Cerebellar nuclear complex (tissue), 1 donor: Measurements from ENCODE around the gene PTBP2.

ENCODE experiments used
- DNase-seq, 2 experiments: peaks; one replicate each; lab custom pipeline; 2025; lab: John Stamatoyannopoulos, UW

The PTBP2 gene, protein sequence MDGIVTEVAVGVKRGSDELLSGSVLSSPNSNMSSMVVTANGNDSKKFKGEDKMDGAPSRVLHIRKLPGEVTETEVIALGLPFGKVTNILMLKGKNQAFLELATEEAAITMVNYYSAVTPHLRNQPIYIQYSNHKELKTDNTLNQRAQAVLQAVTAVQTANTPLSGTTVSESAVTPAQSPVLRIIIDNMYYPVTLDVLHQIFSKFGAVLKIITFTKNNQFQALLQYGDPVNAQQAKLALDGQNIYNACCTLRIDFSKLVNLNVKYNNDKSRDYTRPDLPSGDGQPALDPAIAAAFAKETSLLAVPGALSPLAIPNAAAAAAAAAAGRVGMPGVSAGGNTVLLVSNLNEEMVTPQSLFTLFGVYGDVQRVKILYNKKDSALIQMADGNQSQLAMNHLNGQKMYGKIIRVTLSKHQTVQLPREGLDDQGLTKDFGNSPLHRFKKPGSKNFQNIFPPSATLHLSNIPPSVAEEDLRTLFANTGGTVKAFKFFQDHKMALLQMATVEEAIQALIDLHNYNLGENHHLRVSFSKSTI

DNA sequence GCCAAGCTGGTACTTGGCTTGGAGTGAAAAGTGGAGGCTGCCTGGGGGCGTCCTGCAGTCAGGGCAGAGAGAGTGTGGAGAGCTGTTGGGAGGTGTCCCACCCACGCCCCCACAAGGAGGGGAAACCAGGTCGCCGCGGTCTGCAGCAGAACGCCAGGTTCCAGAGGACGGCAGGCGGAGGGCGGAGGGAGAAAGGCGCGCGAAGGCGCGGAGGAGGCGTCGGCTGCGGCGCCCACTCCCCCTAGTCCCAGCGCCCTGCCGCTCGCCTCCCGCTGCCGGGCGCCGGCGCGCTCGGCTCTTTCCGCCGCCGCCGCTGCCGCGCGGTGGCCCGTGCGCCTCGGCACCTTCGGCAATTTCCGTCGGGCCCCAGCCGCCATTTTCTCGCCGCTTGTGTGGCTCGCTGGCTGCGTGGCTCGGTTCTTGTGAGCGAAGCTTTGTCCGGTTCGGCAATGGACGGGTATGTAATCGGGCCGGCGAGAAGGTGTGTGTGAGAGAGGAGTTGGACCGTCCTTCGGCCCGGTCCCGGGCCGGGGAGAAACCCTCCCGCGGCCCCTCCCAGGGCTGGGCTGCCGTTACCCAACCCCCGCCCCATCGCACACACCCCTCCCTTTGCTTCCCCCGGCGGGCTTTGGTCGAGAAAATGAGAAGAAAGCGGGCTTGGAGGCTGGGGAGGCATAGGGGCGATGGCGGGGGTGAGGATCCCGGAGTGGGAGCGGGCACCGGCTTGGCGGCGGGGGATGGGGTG lies at the start of gene PTBP2:
TSS of gene PTBP2 (plus strand) at position 369 of the 745 bp plus-strand sequence. CDS start at position 450, 81 bp downstream.
- peak in 1 of 2 experiments; percentile 16 for DNase-seq

DNA sequence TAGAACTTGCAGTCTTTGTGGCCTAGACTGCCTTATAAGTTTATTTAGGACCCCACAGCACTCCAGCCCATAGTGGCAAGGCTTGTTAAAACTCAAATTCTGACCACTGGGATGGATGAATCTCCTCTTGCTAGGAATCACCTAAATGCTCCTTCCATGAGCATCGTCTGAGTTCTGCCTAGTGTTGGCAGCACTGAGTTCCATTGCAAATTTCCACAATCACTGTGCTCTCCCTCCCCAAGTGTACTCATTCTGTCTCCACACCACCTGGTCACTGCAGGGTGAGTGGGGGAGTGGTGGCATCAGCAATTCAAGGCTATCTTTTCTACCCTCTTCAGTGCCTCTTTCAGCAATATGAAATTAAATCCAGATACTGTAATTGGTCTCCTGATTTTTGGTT lies 46.7 kb upstream of the PTBP2 start:
- DNase-seq = no peak

DNA sequence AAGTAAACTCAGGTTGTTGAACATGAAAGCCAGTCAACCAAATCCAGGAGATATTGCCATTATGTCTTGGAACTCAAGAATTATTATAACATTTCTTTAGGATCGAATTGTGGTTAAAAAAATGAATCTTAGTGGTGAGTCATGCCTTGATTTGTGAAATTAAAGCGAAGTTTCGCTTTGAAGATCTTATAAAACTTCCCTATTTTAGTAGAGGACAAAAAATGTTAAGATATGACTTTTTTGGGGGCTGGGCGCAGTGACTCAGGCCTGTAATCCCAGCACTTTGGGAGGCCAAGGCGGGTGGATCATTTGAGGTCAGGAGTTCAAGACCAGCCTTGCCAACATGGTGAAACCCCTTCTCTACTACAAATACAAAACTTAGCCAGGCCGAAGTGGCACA lies 39.5 kb upstream of the PTBP2 start:
- DNase-seq = no peak

DNA sequence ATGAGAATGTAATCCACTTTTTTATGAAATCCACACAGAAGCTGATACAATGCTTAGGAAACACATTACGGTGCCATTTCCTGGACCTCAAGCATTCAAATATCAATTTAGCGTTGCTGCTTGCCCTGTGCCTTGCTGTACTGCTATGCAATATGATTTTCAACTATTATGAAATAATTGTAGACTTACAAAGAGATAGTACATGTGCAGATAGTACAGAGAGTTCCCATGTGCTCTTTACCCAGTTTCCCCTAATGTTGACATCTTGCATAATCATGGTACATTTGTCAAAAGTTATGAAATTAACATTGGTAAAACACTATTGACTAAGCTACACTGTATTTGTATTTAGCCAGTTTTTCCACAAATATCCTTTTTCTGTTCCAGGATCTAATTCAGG lies 37.7 kb upstream of the PTBP2 start:
- DNase-seq = no peak

DNA sequence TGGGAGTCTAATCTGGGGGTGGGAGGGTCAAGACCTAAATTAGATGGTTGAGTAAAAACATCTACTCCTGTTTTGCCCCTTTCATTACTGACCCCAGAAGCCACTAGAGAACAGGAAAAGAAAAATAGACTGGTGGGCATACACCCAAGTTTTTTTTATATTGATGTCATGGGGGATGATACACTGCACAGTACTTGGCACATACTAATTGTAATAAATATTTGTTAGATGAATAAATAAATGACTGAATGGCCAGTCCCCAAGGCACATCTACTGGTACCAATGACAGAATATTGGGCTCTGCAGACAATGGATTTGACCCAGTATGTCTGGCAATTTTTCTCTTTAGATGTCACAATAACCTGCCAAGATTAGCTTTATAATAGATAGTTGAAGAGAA lies 36.8 kb upstream of the PTBP2 start:
- no peak for DNase-seq

DNA sequence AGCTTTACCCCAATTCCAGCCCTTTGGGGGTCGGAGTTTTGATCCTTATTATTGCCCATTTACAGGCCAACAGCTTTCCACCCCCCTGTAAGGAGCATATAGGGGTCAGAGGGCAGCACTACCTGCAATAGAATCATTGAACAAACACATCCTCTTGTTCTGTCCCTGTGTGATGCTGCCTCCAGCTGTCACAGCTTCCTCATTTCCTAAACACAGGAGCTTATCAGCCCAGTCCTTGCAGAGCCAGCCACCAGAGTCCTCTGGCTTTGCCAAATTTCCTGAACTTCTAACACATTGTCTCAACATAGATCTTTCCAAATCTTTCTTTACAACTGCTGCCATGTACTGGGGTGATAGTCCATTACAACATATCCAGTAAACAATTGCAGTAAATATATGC lies 32.8 kb upstream of the PTBP2 start:
- no peak for DNase-seq

DNA sequence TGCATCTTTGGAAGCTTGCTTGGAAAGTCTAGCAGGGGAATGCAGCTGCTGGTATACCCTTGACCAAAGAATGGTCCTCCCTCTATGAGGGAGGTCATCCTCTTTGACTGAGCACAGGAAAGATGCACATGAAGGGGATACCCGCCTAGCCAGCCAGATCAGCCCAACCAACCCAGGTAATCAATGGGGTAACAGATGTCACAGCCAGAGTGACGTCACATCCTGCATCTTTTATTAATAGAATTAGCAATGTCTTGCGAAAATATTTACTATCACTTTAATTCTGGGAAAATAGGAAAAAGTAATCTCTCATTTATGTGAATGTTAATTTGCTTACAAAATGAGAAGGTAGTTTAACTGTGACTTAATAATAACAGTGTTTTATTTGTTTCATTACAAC lies 25.6 kb upstream of the PTBP2 start:
- DNase-seq = no peak

DNA sequence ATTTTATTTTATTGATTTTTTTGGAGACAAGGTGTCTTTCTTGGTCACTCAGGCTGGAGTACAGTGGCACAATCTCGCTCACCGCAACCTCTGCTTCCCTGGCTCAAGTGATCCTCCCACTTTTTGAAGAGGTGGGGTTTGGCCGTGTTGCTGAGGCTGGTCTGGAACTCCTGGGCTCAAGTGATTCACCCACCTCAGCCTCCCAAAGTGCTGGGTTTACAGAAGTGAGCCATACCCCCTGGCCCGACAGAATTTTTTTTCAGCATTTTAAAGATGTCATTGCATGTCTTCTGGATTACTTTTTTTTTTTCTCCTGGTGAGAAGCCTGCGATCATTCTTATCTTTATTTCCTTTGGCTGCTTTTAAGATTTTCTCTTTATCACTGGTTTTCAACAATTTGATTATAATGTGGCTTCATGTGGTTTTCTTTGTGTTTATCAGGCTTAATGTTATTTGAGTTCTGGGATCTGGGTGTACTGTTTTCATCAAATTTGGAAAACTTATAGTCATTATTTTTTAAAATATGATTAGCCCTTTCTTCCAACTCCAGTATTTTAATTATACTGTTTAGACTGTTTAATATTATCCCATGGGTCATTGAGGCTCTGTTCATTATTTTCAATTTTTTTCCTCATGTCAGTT lies 23.1 kb upstream of the PTBP2 start:
- DNase-seq = no peak

DNA sequence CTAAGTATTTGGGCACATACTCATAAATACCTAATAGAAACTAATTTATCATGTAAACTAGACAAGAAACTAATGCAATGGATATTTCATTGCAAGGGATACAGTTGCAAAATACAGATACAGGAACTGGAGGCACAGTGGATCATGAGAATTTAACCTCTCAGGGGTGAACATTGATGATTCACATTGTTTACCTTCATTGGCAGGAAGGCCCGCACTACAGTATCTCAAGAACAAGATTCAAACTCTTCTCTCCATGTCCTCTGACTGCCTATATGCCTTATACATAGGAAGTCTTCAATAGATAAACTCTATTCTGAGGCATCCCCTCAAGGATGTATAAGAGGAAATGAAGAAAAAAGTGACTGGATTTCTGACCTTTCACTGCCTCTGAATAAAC lies 18.4 kb upstream of the PTBP2 start:
- no peak for DNase-seq

DNA sequence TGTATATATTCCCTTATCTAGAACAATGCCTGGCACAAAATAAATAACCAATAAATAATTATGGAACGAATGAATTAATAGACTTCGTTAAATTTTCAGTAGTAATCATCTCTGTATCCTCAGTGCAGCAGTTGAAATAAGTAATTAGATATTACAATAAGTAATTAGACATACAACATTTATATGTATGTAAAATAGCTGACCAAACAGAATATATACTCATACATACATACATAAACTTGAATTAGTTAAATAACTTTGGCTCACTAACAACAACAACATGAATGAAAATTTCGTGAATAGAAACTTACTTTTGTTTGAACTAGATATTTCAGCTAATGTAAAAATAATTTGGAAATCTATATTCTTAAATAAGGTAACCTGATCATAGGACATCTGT lies 14.6 kb upstream of the PTBP2 start:
- no peak for DNase-seq

DNA sequence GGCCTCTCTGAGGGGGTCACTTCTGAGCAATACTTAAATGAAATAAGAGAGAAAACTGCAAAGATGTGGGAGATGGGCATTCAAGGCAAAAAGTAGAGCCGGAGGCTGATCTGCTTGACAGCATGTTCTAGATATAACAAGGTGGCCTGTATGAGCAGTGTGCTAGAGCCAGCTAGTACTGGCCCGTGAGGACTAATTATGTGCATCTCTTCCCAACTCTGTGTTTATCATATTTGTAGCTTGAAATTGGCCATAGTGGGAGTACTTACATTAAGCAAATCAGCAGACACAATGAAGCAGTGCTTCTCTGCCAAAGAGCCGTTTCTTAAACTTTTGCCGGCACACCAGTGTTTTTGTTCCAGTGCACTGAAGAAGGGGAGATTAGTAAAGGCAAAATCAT lies 13.1 kb upstream of the PTBP2 start:
- DNase-seq = no peak

DNA sequence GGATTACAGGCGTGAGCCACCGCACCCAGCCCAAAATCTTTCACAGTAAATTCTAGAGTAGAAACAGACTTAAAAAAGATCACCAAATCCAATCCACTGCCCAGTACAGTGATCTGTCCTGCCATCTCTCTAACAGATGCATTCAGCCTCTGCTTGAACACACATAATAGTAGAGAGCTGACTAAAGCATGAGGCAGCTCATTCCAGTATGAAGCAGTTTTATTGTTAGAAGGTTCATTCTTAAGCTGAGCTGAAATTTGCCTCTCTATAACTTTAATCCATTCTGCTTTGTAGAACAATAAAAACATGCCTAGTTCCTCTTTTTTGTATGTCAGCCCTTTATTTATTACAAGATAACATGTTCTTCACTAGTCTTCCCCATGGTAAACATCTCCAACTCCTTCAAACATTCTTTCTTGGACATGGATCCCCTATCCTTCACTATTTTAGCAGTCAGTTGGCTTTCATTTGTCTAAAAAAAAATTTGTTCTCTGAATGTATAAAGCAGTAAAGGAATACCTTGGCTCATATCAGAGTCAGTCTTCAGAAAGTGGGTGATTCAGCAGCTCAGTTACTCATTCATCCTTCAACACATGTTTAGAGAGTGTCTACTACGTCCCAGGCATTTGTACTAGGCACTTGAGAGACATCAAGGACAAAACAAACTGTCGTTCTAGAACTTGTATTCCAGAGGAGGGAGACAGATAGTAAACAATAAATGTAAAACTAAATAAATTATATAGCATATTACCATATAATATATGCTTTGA lies 10.7 kb upstream of the PTBP2 start:
- DNase-seq = no peak

DNA sequence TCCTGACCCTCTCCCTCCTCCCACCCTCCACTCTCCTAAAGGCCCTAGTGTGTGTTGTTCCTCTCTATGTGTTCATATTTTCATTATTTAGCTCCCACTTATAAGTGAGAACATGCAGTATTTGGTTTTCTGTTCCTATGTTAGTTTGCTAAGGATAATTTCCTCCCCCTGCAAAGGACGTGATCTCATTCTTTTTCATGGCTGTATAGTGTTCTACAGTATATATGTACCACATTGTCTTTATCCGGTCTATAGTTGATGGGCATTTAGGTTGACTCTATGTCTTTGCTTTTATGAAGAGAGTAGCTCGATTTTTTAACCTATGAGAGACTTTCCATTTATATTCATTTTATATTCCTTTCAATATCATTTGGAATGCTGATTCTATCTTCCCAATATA lies 7.9 kb upstream of the PTBP2 start:
- DNase-seq = no peak

DNA sequence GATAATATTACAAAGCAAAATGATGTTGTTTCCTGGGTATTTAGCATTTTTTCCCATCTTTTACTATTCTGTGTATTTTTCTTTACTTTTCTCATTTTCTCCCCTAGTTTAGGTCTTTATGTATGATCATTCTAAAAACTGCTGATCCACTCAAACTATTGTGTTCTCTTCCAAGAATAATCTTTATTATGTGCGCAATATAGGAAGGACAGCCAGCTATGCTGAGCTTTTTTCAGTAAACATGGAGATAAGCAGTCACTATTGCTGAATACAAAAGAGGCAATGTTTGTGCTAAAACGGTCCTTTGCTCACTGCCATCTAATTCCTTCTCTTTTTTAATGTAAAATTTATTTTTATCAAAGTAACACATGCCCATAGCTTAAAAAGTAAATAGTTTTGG lies 6.7 kb upstream of the PTBP2 start:
- no peak for DNase-seq

DNA sequence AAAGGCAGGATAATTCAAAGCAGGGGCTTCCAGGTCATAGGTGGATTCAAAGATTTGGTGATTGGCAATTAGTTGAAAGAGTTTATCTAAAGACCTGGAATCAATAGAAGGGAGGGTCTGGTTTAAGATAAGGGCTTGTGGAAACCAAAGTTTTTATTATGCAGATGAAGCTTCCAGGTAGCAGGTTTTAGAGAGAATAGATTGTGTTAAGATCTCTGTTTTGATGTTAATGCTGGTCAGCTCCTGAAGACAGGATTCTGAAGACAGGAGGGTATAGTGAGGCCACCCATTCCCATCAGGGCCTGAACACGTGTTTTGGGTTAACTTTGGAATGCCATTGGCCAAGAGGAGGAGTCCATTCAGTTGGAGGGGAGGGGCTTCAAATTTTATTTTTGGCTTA lies 6.1 kb upstream of the PTBP2 start:
- no peak for DNase-seq

DNA sequence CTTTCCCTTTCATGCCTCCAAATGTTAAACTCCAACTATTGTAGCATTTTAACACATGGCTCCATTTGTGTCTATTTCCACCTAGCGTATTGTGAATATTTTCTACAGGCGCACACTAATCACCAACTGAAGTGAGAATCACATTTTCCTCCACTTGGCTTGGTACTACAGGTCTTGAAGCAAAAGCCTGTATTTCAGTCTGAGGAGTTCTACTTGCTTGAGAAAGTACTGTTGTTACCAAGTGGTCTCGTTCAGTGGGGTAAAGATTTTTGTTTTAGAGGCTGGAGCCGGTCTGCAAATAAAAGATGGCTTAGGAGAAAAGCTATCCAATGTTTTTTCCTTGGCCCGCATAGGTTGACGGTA lies 550 bp upstream of the PTBP2 start:
- no peak for DNase-seq

DNA sequence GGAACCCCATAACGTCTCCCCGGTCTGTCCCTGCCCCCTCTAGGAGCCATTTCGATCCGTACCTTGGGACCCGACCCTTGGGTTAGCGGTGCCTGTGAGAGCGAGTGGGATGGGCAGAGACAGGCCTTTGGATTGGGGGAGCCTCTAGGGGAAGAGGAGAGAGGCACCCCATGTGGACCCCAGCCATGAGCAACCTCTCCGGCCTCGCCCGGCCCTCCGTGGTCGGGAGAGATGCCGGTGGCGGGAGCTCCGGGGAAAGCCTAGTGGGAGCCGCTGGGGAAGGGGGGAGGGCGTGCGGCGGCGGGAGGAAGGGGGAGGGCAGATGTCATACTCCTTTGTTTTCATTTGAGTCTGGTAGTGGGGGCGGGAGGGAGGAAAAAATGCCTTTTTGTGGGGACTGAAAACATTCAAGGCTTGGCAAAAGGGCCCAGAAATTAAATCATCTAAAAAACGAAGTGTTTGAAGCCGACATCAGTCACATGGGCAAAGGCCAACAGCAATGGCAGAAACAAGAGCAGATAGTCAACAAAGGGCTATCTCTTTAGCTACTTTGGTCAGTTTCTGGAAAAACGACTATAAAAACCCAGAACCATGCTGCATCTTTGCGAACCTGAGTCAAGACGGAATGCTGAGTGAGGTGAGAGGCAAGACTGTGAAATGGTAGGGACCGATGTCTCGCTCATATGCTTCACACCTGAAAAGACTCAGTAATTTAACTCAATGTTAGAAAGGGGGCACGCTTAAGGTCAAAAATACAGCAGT lies 758 bp downstream of the PTBP2 start:
- DNase-seq = peak in 1 of 2 experiments; percentile 8

DNA sequence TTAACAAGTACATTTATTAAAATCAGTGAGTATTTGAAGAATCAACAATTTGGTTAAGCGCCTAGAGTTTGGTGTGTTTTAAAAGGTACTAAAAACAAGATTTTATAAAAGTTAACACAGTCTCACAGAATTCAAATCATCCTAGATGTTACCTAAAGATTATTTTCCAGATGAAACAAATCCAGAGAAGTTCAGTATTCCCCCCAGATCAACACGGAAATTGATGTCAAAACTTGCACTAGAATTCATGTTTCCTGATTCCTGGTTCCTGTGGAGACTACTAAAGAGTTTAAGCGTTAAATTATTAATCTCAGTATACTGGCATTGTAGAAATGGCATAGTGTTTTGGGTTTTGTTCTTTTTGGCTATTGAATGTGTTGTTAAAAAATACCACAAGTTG lies 1.4 kb downstream of the PTBP2 start:
- DNase-seq = no peak

DNA sequence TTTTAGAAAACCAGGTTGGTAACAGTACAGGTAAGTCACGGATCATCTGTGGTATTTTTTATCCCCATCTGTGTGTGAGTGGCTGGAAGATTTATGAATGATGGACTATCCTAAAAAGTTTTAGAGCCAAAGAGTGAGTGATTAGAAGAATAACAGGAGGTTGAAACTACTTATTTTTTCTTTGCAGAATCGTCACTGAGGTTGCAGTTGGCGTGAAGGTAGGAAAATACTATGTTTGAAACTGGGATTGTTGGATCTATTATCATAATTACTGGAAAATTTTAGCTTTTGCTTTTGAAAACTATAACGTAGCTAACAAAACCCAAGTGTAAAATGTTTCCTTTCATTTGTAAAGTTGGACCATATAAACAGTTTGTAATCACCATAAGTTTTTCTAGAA lies 1.8 kb downstream of the PTBP2 start:
- no peak for DNase-seq

DNA sequence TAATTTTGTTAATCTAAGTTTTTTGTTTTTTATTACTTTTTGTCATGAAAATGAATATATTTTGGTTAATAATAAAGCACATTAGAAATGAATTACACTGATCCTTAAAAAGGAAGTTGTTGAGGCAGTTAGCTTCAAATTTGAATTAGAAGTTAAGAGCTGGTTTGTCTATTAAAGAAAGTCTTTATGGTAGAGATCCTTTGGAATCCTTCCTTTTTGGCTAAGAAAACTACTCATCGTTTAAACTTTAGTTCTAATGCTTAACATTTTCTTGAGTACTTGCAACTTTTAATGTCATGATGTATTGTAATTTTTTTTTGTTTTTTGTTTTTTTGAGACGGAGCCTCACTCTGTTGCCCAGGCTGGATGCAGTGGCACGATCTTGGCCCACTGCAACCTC lies 2.4 kb downstream of the PTBP2 start:
- no peak for DNase-seq

DNA sequence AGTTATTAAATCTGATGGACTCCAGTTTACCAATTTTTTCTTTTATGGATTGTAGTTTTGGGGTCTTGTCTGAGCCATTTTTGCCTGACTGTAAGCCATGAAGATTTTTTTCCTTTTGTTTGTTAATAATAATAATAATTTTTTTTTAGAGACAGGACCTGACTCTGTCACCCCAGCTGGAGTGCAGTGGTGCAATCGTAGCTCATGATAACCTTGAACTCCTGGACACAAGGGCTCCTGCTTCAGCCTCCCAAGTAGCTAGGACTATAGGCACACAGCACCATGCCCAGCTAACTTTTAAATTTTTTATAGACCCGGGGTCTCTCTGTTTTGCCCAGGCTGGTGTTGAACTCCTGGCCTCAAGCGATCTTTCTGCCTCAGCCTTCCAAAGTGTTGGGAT lies 6.3 kb downstream of the PTBP2 start:
- no peak for DNase-seq
